Esophagus squamous epithelium (tissue), 4 donors: ENCODE results near the gene KIF6.

ENCODE experiments used
- POLR2A ChIP-seq, 4 donors: fragments of 450-650 bp; IDR thresholded peaks; one replicate each; pipeline ENCODE4 v1.6.1; 2017; ENCODE audit warnings: antibody characterized with exemption in 4 of 4, mild to moderate bottlenecking in 4 of 4, moderate library complexity in 3 of 4
- TF ChIP-seq, protein P1 (sequence below), 6 experiments: fragments of 450-650 bp in 4 of 6; fragments of 200-600 bp in 2 of 6; sonication (generic) in 2 of 6; IDR thresholded peaks; one replicate each; pipeline ENCODE4 v1.5.1; 2016 to 2019; ENCODE audit warnings: antibody characterized with exemption in 6 of 6, mild to moderate bottlenecking in 4 of 6, moderate library complexity in 4 of 6

DNA sequence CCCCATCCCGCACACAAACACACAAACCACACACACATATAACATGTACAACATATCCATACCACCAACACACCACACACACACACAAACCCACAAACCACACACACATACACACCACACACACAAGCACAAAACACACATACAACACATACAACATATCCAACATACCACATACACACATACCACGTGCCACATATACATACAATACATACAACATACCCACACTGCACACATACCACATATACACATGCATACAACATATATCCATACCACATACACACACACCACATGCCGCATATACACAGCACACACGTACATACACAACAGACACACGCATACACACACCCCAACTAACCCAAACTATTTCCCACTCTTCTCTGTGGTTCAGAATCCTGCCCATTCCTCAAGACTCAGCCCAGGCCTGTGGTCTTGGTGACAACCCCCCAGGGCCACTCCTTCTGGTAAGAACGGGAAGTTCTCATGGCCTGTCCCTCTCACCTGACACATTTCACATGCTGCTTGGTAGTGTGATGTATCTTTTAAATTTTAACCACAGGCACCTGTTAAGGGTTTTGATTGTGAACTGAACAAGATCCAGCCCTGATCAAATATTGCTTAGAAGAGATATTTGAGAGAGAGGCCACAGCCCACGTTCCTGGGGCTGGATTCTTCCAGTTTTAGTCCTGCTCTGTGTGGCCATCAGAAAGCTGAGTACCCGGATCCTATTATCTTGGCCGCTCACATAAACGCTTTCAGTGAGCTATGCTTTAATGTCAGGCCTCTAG is 346.8 kb downstream of the KIF6 start:
- no peak for TF ChIP-seq POLR2A (IDR thresholded peaks at IDR 0.05)
- TF ChIP-seq, protein P1, sequence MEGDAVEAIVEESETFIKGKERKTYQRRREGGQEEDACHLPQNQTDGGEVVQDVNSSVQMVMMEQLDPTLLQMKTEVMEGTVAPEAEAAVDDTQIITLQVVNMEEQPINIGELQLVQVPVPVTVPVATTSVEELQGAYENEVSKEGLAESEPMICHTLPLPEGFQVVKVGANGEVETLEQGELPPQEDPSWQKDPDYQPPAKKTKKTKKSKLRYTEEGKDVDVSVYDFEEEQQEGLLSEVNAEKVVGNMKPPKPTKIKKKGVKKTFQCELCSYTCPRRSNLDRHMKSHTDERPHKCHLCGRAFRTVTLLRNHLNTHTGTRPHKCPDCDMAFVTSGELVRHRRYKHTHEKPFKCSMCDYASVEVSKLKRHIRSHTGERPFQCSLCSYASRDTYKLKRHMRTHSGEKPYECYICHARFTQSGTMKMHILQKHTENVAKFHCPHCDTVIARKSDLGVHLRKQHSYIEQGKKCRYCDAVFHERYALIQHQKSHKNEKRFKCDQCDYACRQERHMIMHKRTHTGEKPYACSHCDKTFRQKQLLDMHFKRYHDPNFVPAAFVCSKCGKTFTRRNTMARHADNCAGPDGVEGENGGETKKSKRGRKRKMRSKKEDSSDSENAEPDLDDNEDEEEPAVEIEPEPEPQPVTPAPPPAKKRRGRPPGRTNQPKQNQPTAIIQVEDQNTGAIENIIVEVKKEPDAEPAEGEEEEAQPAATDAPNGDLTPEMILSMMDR (IDR thresholded peaks at IDR 0.05): no peak
